Prostate gland (tissue), 2 donors: ENCODE data around the gene TNRC6C. TPM values are rescaled to one million over a fixed set of nuclear protein-coding genes. Genes with fewer than 3 reads are reported as not detected.

Experiments
- DNase-seq: peaks from one replicate; pipeline ENCODE4 v3.0.0-alpha.2; 2019; ENCODE audit warnings: low spot score
- H3K27ac ChIP-seq, 2 donors: fragments of 200-600 bp; sonication (generic); 2 replicates each; pipeline ENCODE4 v1.5.1; 2017 to 2019
- H3K27me3 ChIP-seq: fragments of 200-600 bp; sonication (generic); replicated peaks from 2 replicates; pipeline ENCODE4 v1.5.1; 2019; ENCODE audit not compliant: insufficient read depth
- H3K36me3 ChIP-seq, 2 donors: fragments of 200-600 bp; sonication (generic); 1 replicate in 1 of 2; 2 replicates in 1 of 2; pipeline versions ENCODE4 v1.5.1 to v1.8.1; 2017 to 2019
- H3K4me1 ChIP-seq: fragments of 200-600 bp; sonication (generic); replicated peaks from 2 replicates; pipeline ENCODE4 v1.5.1; 2019
- H3K4me3 ChIP-seq, 2 donors: fragments of 200-600 bp; sonication (generic); 2 replicates each; pipeline ENCODE4 v1.5.1; 2017 to 2019
- H3K9me3 ChIP-seq: fragments of 200-600 bp; sonication (generic); 2 replicates; pipeline ENCODE4 v1.5.1; 2017
- CTCF ChIP-seq, 4 experiments: fragments of 200-600 bp in 2 of 4; fragments of 450-650 bp in 2 of 4; sonication (generic) in 2 of 4; IDR thresholded peaks; 1 replicate in 3 of 4; 2 replicates in 1 of 4; pipeline ENCODE4 v1.5.1; 2016 to 2019; ENCODE audit warnings: antibody characterized with exemption in 4 of 4, mild to moderate bottlenecking in 2 of 4, moderate library complexity in 2 of 4
- POLR2A ChIP-seq: fragments of 450-650 bp; IDR thresholded peaks from one replicate; pipeline ENCODE4 v1.6.1; 2016; ENCODE audit warnings: antibody characterized with exemption, mild to moderate bottlenecking
- POLR2AphosphoS5 ChIP-seq: sonication (generic); formaldehyde crosslinking; IDR thresholded peaks from one replicate; pipeline ENCODE4 v1.6.1; 2017; ENCODE audit warnings: antibody characterized with exemption
- WGBS: methylation state at CpG from one replicate; pipeline ENCODE4 v1.1.5; 2018; 5-methylcytosine and 5-hydroxymethylcytosine counted together
- intact Hi-C: fragments of 100-400 bp; cut with DNase I; formaldehyde crosslinking; loops from one replicate; pipeline ENCODE4 v1.14.2; 2022
- total RNA-seq, 2 donors: library from RNA; depleted of rRNA; stranded (reverse); fragments of >200 nt; gene quantifications; one replicate each; pipeline ENCODE4 v1.1.0, GENCODE V29; 2016

Gene TNRC6C
- total RNA-seq, 2 donors from 2014 or later: 15.5 to 29.7 TPM

DNA sequence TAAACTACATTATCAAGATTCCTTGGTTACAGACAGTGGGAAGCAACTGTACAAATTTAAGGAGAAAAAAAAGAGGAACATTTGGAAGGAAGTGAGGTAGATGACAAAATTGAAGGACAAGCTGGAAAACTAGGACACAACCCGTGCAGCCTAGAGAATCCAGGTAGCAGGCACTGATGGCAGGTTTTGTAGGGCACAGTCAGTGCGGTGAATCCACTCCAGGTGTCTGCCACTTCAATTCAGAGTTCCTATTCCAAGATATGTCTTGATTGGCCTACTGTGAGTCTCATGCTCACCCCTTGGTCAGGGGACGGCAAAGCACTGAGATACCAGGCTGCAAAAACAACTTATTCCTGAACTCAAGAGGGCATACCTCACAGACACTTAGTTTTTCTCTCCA, 37.8 kb downstream of the TNRC6C start:
- Histone ChIP-seq H3K36me3 (no peaks in the 10 kb centered on the region), H3K27me3 (no peaks in the 10 kb centered on the region), H3K9me3 (no peaks in the 10 kb centered on the region), H3K4me3 (no peak overlapping the region), H3K4me1 (no peaks in the 10 kb centered on the region), H3K27ac (no peak overlapping the region)
- intact Hi-C loops: no loop called here
- WGBS: 82% methylated on average over 3 of the region's 3 CpGs
- TF ChIP-seq CTCF (IDR thresholded peaks at IDR 0.05): no peak
- no peak for TF ChIP-seq POLR2A
- TF ChIP-seq POLR2AphosphoS5: no peak
- no peak for DNase-seq

GRCh38 chr17:77999413-78000173, 41.1 kb downstream of the TNRC6C start:
- Histone ChIP-seq H3K27me3 (no peaks in the 10 kb centered on the region), H3K4me3 (no peak overlapping the region), H3K36me3 (no peaks in the 10 kb centered on the region), H3K27ac (no peak overlapping the region), H3K4me1 (no peaks in the 10 kb centered on the region), H3K9me3 (no peaks in the 10 kb centered on the region)
- intact Hi-C loops: loop anchor here (5.0 kb wide), 1 partner anchor 37 kb away; no protein-coding TSS in a partner anchor
- WGBS: 96% methylated on average over 7 of the region's 7 CpGs
- no peak for DNase-seq
- TF ChIP-seq CTCF (IDR thresholded peaks at IDR 0.05) (no peak), POLR2A (no peak), POLR2AphosphoS5 (no peak)

GRCh38 chr17:78000341-78000740, 41.8 kb downstream of the TNRC6C start:
- Histone ChIP-seq H3K4me1 (no peaks in the 10 kb centered on the region), H3K4me3 (no peak overlapping the region), H3K36me3 (no peaks in the 10 kb centered on the region), H3K27ac (no peak overlapping the region), H3K9me3 (no peaks in the 10 kb centered on the region), H3K27me3 (no peaks in the 10 kb centered on the region)
- no peak for DNase-seq
- TF ChIP-seq POLR2AphosphoS5: no peak
- no peak for TF ChIP-seq CTCF (IDR thresholded peaks at IDR 0.05)
- no peak for TF ChIP-seq POLR2A
- intact Hi-C loops: loop anchor here (5.0 kb wide), 1 partner anchor 38 kb away; no protein-coding TSS in a partner anchor
- WGBS: 71% methylated on average over 3 of the region's 3 CpGs

GRCh38 chr17:78001182-78001581, 42.7 kb downstream of the TNRC6C start:
- TF ChIP-seq POLR2A: no peak
- TF ChIP-seq POLR2AphosphoS5: no peak
- TF ChIP-seq CTCF (IDR thresholded peaks at IDR 0.05): no peak
- no peak for DNase-seq
- 39% methylated on average over 3 of the region's 3 CpGs for WGBS
- Histone ChIP-seq H3K27ac (no peak overlapping the region), H3K4me3 (no peak overlapping the region), H3K36me3 (no peaks in the 10 kb centered on the region), H3K4me1 (no peaks in the 10 kb centered on the region), H3K27me3 (no peaks in the 10 kb centered on the region), H3K9me3 (no peaks in the 10 kb centered on the region)
- intact Hi-C loops: loop anchor here (5.0 kb wide), 1 partner anchor 39 kb away; no protein-coding TSS in a partner anchor

DNA sequence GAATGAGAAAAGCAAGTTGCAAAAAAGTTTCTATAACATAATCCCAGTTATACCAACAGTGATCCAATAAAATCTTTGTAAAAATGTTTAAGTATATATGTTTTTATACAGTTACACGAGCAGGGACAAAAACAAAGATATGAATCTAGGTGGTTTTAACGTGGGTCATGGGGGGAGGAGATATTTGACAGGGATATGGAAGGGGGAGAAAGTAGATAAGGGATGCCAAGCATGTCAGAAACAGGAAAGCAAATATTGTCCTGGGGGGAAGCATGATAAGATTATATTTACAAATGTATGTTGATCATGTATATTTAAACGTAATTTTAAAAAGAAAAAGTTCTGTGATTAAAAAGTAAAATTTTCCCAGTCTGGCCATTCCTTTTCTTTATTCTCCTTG, 43.1 kb downstream of the TNRC6C start:
- TF ChIP-seq POLR2A: no peak
- no peak for TF ChIP-seq CTCF (IDR thresholded peaks at IDR 0.05)
- no peak for TF ChIP-seq POLR2AphosphoS5
- H3K36me3 ChIP-seq: no peaks in the 10 kb centered on the region
- WGBS: 45% methylated on average over 3 of the region's 3 CpGs
- DNase-seq: no peak
- no peak overlapping the region for H3K27ac ChIP-seq
- H3K9me3 ChIP-seq: no peaks in the 10 kb centered on the region
- no peaks in the 10 kb centered on the region for H3K27me3 ChIP-seq
- H3K4me3 ChIP-seq: no peak overlapping the region
- no peaks in the 10 kb centered on the region for H3K4me1 ChIP-seq
- intact Hi-C loops: loop anchor here (5.0 kb wide), 1 partner anchor 39 kb away; no protein-coding TSS in a partner anchor
